ENCODE data around the gene IDI2. TPM values are rescaled to one million over a fixed set of nuclear protein-coding genes. Genes with fewer than 3 reads are reported as not detected.
"Not testable (repeated sequence)": the region's sequence is repeated elsewhere in the genome, so short reads cannot be mapped to it uniquely, and the experiment has no call there.

IDI2 gene
- not detected for total RNA-seq
- long read RNA-seq: 0 reads

GRCh38 chr10:1025683-1026082 is at the start of gene IDI2:
TSS of gene IDI2 (minus strand) at chr10:1025859. CDS start at chr10:1024723, 1,136 bp downstream.
- Histone ChIP-seq H3K9me3 (no peaks in the 10 kb centered on the region), H3K27me3 (no peaks in the 10 kb centered on the region), H3K27ac (no peak within 1 kb of the TSS), H3K36me3 (no peaks in the 10 kb centered on the region), H3K4me3 (no peak within 1 kb of the TSS), H3K4me1 (no peaks in the 10 kb centered on the region)
- no peak for TF ChIP-seq CTCF (IDR thresholded peaks at IDR 0.05)
- no peak for DNase-seq
- no peak for ATAC-seq
- intact Hi-C loops (cut with DNase I): no loop called here

GRCh38 chr10:1074748-1075308 is 49.2 kb upstream of the IDI2 start:
- ATAC-seq (peak; percentile 90), DNase-seq (peak; percentile 90)
- Histone ChIP-seq H3K4me1 (no peaks in the 10 kb centered on the region), H3K4me3 (no peak overlapping the region), H3K27ac (no peak overlapping the region), H3K36me3 (peaks cover 56% of the 10 kb centered on the region), H3K9me3 (no peaks in the 10 kb centered on the region), H3K27me3 (no peaks in the 10 kb centered on the region)
- intact Hi-C loops (cut with DNase I): no loop called here
- TF ChIP-seq CTCF (IDR thresholded peaks at IDR 0.05): peak; percentile 32

GRCh38 chr10:1074052-1074747 is 48.5 kb upstream of the IDI2 start:
- Histone ChIP-seq H3K27ac (no peak overlapping the region), H3K27me3 (no peaks in the 10 kb centered on the region)
- peak; percentile 37 for ATAC-seq

GRCh38 chr10:1070919-1071318 is 45.3 kb upstream of the IDI2 start:
- Histone ChIP-seq H3K36me3 (peaks cover 27% of the 10 kb centered on the region), H3K27me3 (no peaks in the 10 kb centered on the region), H3K9me3 (no peaks in the 10 kb centered on the region), H3K27ac (no peak overlapping the region), H3K4me3 (no peak overlapping the region), H3K4me1 (no peaks in the 10 kb centered on the region)
- intact Hi-C loops (cut with DNase I): no loop called here
- ATAC-seq (no peak), DNase-seq (no peak)
- no peak for TF ChIP-seq CTCF (IDR thresholded peaks at IDR 0.05)

More at GRCh38 chr10:1074052-1074747, 48.5 kb upstream of the IDI2 start:
- no peak for TF ChIP-seq CTCF (IDR thresholded peaks at IDR 0.05)
- H3K36me3 ChIP-seq: peaks cover 50% of the 10 kb centered on the region
- H3K9me3 ChIP-seq: no peaks in the 10 kb centered on the region
- no peak for DNase-seq
- intact Hi-C loops (cut with DNase I): no loop called here
- no peak overlapping the region for H3K4me3 ChIP-seq
- H3K4me1 ChIP-seq: no peaks in the 10 kb centered on the region

GRCh38 chr10:1068380-1069361 is 43.0 kb upstream of the IDI2 start:
- ATAC-seq: no peak
- intact Hi-C loops (cut with DNase I): no loop called here
- Histone ChIP-seq H3K27me3 (no peaks in the 10 kb centered on the region), H3K36me3 (peaks cover 22% of the 10 kb centered on the region), H3K27ac (no peak overlapping the region), H3K4me1 (no peaks in the 10 kb centered on the region), H3K4me3 (no peak overlapping the region), H3K9me3 (no peaks in the 10 kb centered on the region)
- TF ChIP-seq CTCF (IDR thresholded peaks at IDR 0.05): no peak
- no peak for DNase-seq

GRCh38 chr10:1066734-1067133 is 41.1 kb upstream of the IDI2 start:
- H3K4me3 ChIP-seq; H3K27me3 ChIP-seq; DNase-seq; intact Hi-C loops (cut with DNase I); H3K27ac ChIP-seq; ATAC-seq; H3K36me3 ChIP-seq; H3K9me3 ChIP-seq; H3K4me1 ChIP-seq: not testable (repeated sequence)

All from upper lobe of right lung (tissue), 1 donor.